Activated CD4-positive, CD25-positive, alpha-beta regulatory T cell treated with anti-CD3 and anti-CD28 coated beads, Interleukin-2, amount 50 U/mL, for 16 hours (primary cell): Measurements from ENCODE around the gene ORAI3.
A peak's percentile ranks its signal among the peaks of the same experiment; 100 is the strongest.
"Not testable (repeated sequence)": the region's sequence is repeated elsewhere in the genome, so short reads cannot be mapped to it uniquely, and the experiment has no call there.

Experiments used
- DNase-seq: peaks from one replicate; pipeline ENCODE4 v3.0.0-alpha.2; 2020; ENCODE audit warnings: low read depth, low spot score

The ORAI3 gene

GRCh38 chr16:30924076-30924912 is 24.6 kb upstream of the ORAI3 start:
- DNase-seq: no peak

- DNase-seq: no peak
Observed at GRCh38 chr16:30924913-30925631, 23.8 kb upstream of the ORAI3 start.

DNA sequence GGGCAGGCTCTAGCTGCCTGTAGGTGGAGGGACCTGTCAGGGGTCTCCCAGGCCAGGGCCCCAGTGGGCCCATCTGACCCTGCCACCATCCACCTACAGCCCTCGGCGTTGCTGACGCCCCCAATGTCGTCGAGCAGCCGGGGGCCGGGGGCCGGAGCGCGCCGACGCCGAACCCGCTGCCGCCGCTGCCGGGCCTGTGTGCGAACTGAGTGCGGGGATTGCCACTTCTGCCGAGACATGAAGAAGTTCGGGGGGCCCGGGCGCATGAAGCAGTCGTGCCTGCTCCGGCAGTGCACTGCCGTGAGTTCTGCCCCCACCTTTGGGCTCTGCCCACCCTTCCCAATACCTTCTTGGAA is 23.3 kb upstream of the ORAI3 start:
- no peak for DNase-seq

DNA sequence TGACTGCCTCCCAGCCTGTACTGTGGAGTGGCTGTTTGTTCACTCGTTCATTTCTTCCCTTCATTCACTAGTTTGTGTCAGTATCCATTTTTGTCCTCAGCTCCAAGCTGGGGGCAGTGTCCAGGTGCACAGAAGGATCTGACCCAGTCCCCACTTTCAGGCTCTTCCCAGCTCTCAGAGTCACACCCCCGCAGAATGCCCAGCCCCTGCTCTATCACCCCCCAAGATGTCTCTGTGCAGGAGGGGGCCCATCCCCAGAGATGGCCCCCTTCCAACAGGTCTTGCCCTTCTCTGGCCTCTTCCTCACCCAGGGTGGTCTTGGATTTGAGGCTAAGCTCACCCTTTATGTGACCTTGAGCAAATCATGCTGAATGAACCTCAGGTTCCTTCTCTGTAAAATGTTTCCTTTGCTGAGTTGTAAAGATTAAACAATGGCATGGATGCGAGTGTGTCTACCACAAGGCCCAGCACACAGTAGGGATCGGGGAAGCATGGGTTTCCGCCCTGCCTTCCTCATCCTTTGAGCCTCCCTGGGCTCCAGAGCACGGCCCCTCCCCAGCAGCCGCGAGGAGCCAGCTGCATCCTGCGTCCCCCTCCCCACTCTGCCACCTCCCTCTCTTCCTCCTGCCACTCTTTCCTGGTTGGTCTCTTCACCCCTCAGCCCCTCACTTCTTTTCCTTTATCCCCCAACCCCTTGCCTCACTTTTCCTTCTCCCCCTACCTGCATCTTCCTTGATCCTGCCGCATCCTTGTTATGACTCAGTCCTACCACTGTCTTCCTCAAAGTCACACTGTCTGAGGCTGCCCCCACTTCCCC is 22.7 kb upstream of the ORAI3 start:
- DNase-seq: no peak

GRCh38 chr16:30926937-30927788 is 21.7 kb upstream of the ORAI3 start:
- no peak for DNase-seq

- DNase-seq: no peak
Observed at GRCh38 chr16:30927789-30928378, 21.0 kb upstream of the ORAI3 start.

DNA sequence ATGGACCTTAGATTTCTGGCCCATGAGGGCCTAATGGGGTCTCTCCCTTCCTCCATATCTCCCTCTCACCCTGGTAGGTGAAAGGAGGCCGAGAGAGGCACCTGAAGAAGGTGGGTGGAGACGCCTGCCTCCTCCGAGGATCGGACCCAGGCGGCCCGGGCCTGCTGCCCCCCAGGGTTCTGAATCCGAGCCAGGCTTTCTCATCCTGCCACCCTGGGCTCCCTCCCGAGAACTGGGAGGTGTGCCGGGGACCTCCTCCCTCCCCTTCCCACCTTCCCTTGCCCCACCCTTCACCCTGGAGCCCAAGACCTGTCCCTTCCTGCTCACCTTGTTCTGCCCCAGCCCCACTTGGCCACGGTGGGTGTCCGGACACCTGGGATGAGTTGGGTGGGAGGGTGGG is 20.5 kb upstream of the ORAI3 start:
- DNase-seq: no peak

GRCh38 chr16:30929167-30929566 is 19.7 kb upstream of the ORAI3 start:
- no peak for DNase-seq

DNA sequence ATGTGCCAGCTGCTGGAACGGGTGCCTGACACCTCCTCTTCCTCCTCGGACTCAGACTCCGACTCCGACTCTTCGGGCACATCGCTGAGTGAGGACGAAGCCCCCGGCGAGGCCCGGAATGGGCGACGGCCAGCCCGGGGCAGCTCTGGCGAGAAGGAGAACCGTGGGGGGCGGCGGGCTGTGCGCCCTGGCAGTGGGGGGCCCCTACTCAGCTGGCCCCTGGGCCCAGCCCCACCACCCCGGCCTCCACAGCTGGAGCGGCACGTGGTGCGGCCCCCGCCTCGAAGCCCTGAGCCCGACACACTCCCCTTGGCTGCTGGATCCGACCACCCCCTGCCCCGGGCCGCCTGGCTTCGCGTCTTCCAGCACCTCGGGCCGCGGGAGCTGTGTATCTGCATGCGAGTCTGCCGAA is 18.7 kb upstream of the ORAI3 start:
- DNase-seq: no peak

DNA sequence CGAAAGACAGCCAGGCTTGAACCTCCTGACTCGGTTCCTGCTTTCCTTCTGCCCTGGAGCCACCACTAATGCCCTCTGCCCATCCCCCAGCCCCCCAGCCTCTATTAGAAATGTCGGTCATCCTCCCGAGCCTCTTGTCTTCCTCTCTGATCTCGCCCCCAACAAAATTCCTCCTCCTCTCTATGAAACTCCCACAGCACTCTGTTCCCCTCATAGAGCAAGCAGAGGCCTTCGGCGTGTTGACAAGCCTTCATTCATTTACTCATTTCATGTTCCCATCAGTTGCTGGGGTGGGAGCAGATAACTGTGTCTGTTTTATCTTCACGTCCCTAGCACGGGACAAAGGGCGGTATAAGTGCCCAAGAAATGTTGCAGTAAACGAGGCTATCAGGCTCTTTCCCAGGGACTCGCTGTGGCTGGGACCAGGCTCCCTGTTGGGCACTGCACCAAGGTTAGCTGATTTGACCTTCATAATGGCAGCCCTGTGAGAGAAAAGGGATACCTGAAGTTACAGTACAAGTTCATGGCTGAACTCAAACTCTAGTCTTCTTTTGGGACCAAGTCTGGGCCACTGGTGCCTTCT is 17.7 kb upstream of the ORAI3 start:
- DNase-seq: no peak

DNA sequence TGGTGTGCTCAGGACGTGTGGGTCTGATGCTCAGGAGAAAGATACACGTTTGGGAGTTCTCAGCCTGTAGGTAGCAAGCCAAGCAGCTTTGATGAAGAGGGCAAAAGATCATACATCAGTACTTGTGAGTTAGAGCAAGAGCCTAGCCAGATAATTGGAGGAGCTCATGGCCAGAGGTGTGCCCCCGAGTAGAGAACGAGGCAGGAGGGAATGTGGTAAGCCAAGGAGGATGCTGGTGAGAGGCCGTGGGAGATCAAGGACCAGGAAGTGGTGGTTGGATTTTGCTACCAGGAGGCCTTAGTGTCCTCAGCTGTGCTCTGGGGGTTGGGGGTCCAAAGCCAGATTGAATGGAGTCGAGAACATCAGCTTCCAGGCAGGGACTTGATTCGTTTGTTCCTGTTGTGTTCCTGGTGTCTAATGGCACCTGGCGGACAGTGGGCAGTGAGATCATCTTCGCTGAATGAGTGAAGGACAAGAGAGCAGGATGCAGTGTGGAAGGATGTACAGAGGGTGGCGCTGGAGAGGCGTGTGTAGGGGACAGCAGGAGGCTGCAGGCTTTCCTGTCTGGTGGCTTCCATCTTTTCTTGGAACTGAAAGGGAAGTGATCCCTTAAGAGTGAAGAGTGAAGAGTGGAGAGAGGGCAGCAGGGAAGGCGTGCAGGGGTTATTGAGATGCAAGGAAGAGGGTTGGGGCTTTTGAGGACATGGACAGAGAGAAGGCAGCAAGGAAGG is 13.9 kb upstream of the ORAI3 start:
- no peak for DNase-seq

- DNase-seq: no peak
Observed at GRCh38 chr16:30937692-30938091, 11.2 kb upstream of the ORAI3 start.

DNA sequence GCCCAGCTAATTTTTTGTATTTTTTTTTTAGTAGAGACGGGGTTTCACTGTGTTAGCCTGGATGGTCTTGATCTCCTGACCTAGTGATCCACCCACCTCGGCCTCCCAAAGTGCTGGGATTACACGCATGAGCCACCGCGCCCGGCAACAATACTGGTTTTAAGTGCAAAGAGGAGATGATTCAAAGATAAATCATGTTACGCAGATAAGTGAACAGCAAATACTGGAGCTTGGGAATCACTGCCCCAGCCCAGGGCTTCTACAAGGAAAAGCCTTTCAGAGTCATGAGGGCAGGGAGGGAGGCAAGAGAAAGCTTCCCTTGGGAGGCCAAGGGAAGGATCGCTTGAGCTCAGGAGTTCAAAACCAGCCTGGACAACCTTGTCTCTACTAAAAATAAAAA is 9.3 kb upstream of the ORAI3 start:
- not testable (repeated sequence) for DNase-seq

- DNase-seq: peak; percentile 31
Observed at GRCh38 chr16:30941600-30942425, 7.1 kb upstream of the ORAI3 start.

- DNase-seq: no peak
Observed at GRCh38 chr16:30942426-30942806, 6.5 kb upstream of the ORAI3 start.

- DNase-seq: no peak
Observed at GRCh38 chr16:30944352-30944751, 4.5 kb upstream of the ORAI3 start.

DNA sequence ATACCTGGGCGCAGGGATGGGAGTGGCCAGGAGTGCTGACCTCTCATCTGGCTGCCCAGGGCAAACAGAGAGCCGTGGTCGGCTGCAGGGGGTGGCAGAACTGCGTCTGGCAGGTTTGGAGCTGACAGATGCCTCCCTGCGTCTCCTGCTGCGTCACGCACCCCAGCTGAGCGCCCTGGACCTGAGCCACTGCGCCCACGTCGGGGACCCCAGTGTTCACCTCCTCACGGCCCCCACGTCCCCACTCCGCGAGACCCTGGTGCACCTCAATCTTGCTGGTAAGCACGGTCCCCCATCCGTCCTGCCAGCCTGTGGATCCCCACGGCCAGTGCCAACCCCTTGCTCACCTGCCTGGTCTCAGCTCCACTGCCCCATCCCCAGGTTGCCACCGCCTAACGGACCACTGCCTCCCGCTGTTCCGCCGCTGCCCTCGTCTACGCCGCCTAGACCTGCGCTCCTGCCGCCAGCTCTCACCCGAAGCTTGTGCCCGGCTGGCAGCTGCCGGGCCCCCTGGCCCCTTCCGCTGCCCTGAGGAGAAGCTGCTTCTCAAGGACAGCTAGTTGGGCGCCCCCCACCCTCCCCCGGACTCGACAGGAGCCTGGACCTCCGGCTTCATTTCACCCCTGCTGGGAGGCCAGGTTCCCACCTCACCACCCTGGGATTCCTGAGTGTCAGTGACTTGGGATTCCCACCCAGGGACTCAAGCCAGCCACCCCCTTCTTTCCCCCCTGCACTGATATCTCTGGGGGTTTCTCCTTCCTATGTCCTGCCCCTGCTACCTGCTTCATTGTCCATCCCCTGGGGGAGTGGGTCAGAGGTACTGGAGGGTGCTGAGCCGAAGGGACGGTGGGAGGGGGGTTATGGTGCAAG is 2.0 kb upstream of the ORAI3 start:
- DNase-seq: no peak

GRCh38 chr16:30947541-30947858 is 1.4 kb upstream of the ORAI3 start:
- DNase-seq: no peak
